Measurements from ENCODE around the gene PPM1A.
"Not testable (repeated sequence)": the region's sequence is repeated elsewhere in the genome, so short reads cannot be mapped to it uniquely, and the experiment has no call there.

Gene PPM1A

GRCh38 chr14:60272177-60272576 lies 23.2 kb downstream of the PPM1A start:
- no peak for DNase-seq

GRCh38 chr14:60273956-60274355 lies 24.9 kb downstream of the PPM1A start:
- no peak for DNase-seq

- DNase-seq, result no peak
Observed at GRCh38 chr14:60274448-60274847, 25.4 kb downstream of the PPM1A start.

- no peak for DNase-seq
Observed at GRCh38 chr14:60275932-60276331, 26.9 kb downstream of the PPM1A start.

- no peak for DNase-seq
Observed at GRCh38 chr14:60276347-60276746, 27.3 kb downstream of the PPM1A start.

GRCh38 chr14:60277605-60278190 lies 28.7 kb downstream of the PPM1A start:
- no peak for DNase-seq

- DNase-seq, result no peak
Observed at GRCh38 chr14:60278350-60278749, 29.3 kb downstream of the PPM1A start.

GRCh38 chr14:60287452-60287851 lies 38.4 kb downstream of the PPM1A start:
- DNase-seq, result no peak

- DNase-seq, result no peak
Observed at GRCh38 chr14:60288279-60288678, 39.3 kb downstream of the PPM1A start.

- DNase-seq, result no peak
Observed at GRCh38 chr14:60294411-60295069, 45.5 kb downstream of the PPM1A start.

- DNase-seq, result no peak
Observed at GRCh38 chr14:60300019-60300418, 51.0 kb downstream of the PPM1A start.

- DNase-seq, result no peak
Observed at GRCh38 chr14:60301685-60302084, 52.7 kb downstream of the PPM1A start.

- DNase-seq, result no peak
Observed at GRCh38 chr14:60302663-60303062, 53.6 kb downstream of the PPM1A start.

- DNase-seq, result no peak
Observed at GRCh38 chr14:60303745-60304144, 54.7 kb downstream of the PPM1A start.

GRCh38 chr14:60304509-60304908 lies 55.5 kb downstream of the PPM1A start:
- no peak for DNase-seq

- DNase-seq, result no peak
Observed at GRCh38 chr14:60309867-60310552, 61.0 kb downstream of the PPM1A start.

- peak in 1 of 2 donors; percentile 10 for DNase-seq
Observed at GRCh38 chr14:60311417-60311816, 62.4 kb downstream of the PPM1A start.

- DNase-seq, result no peak
Observed at GRCh38 chr14:60313093-60313492, 64.1 kb downstream of the PPM1A start.

GRCh38 chr14:60315196-60315990 lies 66.4 kb downstream of the PPM1A start:
- no peak for DNase-seq

- DNase-seq, result no peak
Observed at GRCh38 chr14:60317609-60318008, 68.6 kb downstream of the PPM1A start.

- not testable (repeated sequence) for DNase-seq
Observed at GRCh38 chr14:60320860-60321259, 71.8 kb downstream of the PPM1A start.

GRCh38 chr14:60323199-60323896 lies 74.3 kb downstream of the PPM1A start:
- DNase-seq, result no peak

- no peak for DNase-seq
Observed at GRCh38 chr14:60324837-60325236, 75.8 kb downstream of the PPM1A start.

Measured in CD4-positive, alpha-beta T cell treated with Interleukin-4 for 1 hour (primary cell).